ENCODE results near the gene SLC12A8. TPM values are rescaled to one million over a fixed set of nuclear protein-coding genes. Genes with fewer than 3 reads are reported as not detected.

SLC12A8 gene, protein sequence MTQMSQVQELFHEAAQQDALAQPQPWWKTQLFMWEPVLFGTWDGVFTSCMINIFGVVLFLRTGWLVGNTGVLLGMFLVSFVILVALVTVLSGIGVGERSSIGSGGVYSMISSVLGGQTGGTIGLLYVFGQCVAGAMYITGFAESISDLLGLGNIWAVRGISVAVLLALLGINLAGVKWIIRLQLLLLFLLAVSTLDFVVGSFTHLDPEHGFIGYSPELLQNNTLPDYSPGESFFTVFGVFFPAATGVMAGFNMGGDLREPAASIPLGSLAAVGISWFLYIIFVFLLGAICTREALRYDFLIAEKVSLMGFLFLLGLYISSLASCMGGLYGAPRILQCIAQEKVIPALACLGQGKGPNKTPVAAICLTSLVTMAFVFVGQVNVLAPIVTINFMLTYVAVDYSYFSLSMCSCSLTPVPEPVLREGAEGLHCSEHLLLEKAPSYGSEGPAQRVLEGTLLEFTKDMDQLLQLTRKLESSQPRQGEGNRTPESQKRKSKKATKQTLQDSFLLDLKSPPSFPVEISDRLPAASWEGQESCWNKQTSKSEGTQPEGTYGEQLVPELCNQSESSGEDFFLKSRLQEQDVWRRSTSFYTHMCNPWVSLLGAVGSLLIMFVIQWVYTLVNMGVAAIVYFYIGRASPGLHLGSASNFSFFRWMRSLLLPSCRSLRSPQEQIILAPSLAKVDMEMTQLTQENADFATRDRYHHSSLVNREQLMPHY
- 3.6 and 7.1 TPM in 2 replicates for total RNA-seq (2021)
- percentile 48 among the genes with signal in this experiment for Bru-seq, nascent RNA
- BruChase-seq, experiment 1, labeled RNA remaining after a 2-hour chase, result percentile 47 among the genes with signal in this experiment
- BruChase-seq, experiment 2, labeled RNA remaining after a 6-hour chase, result percentile 51 among the genes with signal in this experiment
- long read RNA-seq, partial matches to known transcripts, result 1 of 8 reads
- long read RNA-seq, other reads (novel, unspliced or antisense), result 5 of 8 reads

DNA sequence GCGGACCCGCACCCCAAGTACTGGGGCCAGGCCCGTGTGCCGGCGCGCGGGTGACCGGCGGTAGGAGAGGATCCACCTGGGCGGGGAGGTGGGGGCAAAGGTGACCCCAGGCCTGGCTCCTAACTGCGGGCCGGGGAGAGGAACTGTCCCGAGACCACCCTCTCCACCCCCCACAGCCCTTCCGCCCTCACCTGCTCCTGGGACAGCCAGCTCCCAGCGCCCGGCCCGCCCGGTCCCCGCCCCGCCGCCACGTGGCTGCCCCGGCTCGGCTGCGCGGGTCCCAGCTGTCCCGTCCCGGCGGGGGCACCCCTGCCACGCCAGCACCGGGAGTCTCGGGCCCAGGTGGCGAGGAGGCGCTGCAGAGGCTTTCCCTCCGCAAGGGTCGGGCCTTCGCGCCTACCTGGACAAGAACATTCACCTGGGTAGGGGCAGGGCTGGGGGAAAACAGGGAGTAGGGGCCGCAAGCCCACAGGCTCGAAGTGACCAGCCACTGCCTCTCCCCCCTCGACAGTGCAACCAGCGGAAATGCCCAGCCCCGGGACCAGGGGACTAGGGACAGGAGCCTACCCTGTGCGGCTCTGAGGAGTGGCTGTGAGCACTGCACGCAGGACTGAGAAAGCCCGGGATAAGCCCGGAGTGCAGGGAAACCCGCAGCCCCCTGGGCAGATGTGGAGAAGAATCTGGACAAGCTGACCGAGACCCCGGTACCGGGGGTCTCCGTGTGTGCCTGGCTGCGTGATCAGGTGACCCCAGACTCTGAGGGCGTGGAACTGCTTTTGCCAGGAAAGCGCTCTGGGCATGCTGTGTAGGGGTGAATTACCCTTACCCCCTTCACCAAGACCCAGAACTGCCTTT lies at the start of gene SLC12A8:
Gene SLC12A8, minus strand, starts transcription at position 240 of the 855 bp plus-strand sequence. CDS start 1,399 bp downstream, outside the sequence.
- BruUV-seq (replicated peaks), result no TSS peak
- TF ChIP-seq, protein P1, sequence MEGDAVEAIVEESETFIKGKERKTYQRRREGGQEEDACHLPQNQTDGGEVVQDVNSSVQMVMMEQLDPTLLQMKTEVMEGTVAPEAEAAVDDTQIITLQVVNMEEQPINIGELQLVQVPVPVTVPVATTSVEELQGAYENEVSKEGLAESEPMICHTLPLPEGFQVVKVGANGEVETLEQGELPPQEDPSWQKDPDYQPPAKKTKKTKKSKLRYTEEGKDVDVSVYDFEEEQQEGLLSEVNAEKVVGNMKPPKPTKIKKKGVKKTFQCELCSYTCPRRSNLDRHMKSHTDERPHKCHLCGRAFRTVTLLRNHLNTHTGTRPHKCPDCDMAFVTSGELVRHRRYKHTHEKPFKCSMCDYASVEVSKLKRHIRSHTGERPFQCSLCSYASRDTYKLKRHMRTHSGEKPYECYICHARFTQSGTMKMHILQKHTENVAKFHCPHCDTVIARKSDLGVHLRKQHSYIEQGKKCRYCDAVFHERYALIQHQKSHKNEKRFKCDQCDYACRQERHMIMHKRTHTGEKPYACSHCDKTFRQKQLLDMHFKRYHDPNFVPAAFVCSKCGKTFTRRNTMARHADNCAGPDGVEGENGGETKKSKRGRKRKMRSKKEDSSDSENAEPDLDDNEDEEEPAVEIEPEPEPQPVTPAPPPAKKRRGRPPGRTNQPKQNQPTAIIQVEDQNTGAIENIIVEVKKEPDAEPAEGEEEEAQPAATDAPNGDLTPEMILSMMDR (conservative IDR thresholded peaks at IDR 0.05; ENCODE audit: low read depth, low read length), result no peak
- no peak for TF ChIP-seq EZH2 (IDR thresholded peaks at IDR 0.05; ENCODE audit: borderline replicate concordance, low read depth, low read length, poor library complexity, severe bottlenecking)
- ChIA-PET CTCF (interaction anchor here (0.6 kb wide), 1 partner anchor 10 kb away, joined by 4 read pairs; no protein-coding TSS in a partner anchor), POLR2A (ENCODE audit: low non-redundant PET) (no interaction called here)
- Histone ChIP-seq H3K4me1 (ENCODE audit: insufficient read depth, low read length, poor library complexity, severe bottlenecking) (peaks cover 18% of the 10 kb centered on the region), H3K27ac (ENCODE audit: low read depth, low read length, poor library complexity, severe bottlenecking) (no peak within 1 kb of the TSS), H3K4me3 (ENCODE audit: low read depth, low read length, poor library complexity, severe bottlenecking) (peak within 1 kb of the TSS; percentile 49), H3K9me3 (ENCODE audit: low read depth, low read length, poor library complexity, severe bottlenecking) (no peaks in the 10 kb centered on the region), H3K36me3 (ENCODE audit: insufficient read depth, low read length, poor library complexity, severe bottlenecking) (no peaks in the 10 kb centered on the region), H3K27me3 (replicated peaks; ENCODE audit: insufficient read depth, low read depth, low read length, poor library complexity) (no peaks in the 10 kb centered on the region)
- DNase-seq (ENCODE audit: low spot score), result no peak
- intact Hi-C loops (cut with micrococcal nuclease; ENCODE audit: unreplicated experiment), result no loop called here

DNA sequence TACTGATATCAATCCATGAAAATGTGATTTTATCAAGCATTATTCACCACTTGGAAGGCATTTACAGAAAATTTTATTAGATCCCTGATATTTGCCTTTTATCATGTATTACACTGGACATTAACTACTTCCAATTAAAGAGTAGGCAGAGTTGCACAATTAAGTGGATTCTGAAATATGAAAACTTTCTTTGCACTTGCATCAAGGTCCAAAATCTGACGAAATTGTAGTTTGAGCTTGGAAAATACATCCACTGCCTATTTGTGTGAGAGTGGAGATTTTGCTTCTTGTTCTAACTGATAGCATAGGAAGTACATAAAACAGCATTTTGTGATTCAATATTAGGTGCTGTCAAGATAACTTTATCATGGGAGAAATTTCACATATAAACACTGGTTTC lies 49.6 kb upstream of the SLC12A8 start:
- Histone ChIP-seq H3K4me3 (ENCODE audit: low read depth, low read length, poor library complexity, severe bottlenecking) (no peak overlapping the region), H3K36me3 (ENCODE audit: insufficient read depth, low read length, poor library complexity, severe bottlenecking) (no peaks in the 10 kb centered on the region), H3K9me3 (ENCODE audit: low read depth, low read length, poor library complexity, severe bottlenecking) (peaks cover under 1% of the 10 kb centered on the region), H3K27me3 (replicated peaks; ENCODE audit: insufficient read depth, low read depth, low read length, poor library complexity) (no peaks in the 10 kb centered on the region), H3K4me1 (ENCODE audit: insufficient read depth, low read length, poor library complexity, severe bottlenecking) (peaks cover 5% of the 10 kb centered on the region), H3K27ac (ENCODE audit: low read depth, low read length, poor library complexity, severe bottlenecking) (no peak overlapping the region)
- BruUV-seq (replicated peaks), result no TSS peak
- intact Hi-C loops (cut with micrococcal nuclease; ENCODE audit: unreplicated experiment), result no loop called here
- no peak for TF ChIP-seq EZH2 (IDR thresholded peaks at IDR 0.05; ENCODE audit: borderline replicate concordance, low read depth, low read length, poor library complexity, severe bottlenecking)
- TF ChIP-seq, protein P1 (conservative IDR thresholded peaks at IDR 0.05; ENCODE audit: low read depth, low read length), result no peak
- ChIA-PET CTCF (no interaction called here), POLR2A (ENCODE audit: low non-redundant PET) (no interaction called here)
- no peak for DNase-seq (ENCODE audit: low spot score)

DNA sequence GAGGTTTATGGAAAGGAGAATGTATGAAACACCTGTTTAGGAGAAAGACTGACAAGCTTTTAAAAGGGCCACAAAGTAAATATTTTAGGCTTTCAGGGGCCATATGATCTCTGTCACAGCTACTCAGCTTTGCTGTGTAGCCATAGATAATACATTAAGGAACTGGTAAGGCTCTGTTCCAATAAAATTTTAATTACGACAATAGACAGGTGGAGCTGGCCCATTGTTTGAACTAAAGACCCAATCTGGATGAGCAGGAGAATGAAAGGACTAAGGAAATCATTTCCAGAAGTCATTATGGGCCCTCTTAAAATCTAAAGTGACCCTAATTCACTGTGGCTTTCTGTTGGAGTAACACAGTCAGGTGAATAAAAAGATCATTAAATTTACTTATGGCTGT lies 48.5 kb upstream of the SLC12A8 start:
- H3K4me1 ChIP-seq (ENCODE audit: insufficient read depth, low read length, poor library complexity, severe bottlenecking), result peaks cover 5% of the 10 kb centered on the region
- ChIA-PET POLR2A (ENCODE audit: low non-redundant PET) (no interaction called here), CTCF (no interaction called here)
- peaks cover 8% of the 10 kb centered on the region for H3K9me3 ChIP-seq (ENCODE audit: low read depth, low read length, poor library complexity, severe bottlenecking)
- intact Hi-C loops (cut with micrococcal nuclease; ENCODE audit: unreplicated experiment), result no loop called here
- no peak overlapping the region for H3K4me3 ChIP-seq (ENCODE audit: low read depth, low read length, poor library complexity, severe bottlenecking)
- no TSS peak for BruUV-seq (replicated peaks)
- no peak for DNase-seq (ENCODE audit: low spot score)
- no peak overlapping the region for H3K27ac ChIP-seq (ENCODE audit: low read depth, low read length, poor library complexity, severe bottlenecking)
- no peaks in the 10 kb centered on the region for H3K36me3 ChIP-seq (ENCODE audit: insufficient read depth, low read length, poor library complexity, severe bottlenecking)
- H3K27me3 ChIP-seq (replicated peaks; ENCODE audit: insufficient read depth, low read depth, low read length, poor library complexity), result no peaks in the 10 kb centered on the region
- no peak for TF ChIP-seq EZH2 (IDR thresholded peaks at IDR 0.05; ENCODE audit: borderline replicate concordance, low read depth, low read length, poor library complexity, severe bottlenecking)
- TF ChIP-seq, protein P1 (conservative IDR thresholded peaks at IDR 0.05; ENCODE audit: low read depth, low read length), result no peak
